Activated CD4-positive, alpha-beta memory T cell treated with anti-CD3 and anti-CD28 coated beads, Interleukin-2, amount 10 ng/mL, durations not matched to agents 7 days and 5 days (primary cell): ENCODE measurements around the gene USP17L17. TPM values are rescaled to one million over a fixed set of nuclear protein-coding genes. Genes with fewer than 3 reads are reported as not detected.
"Not testable (repeated sequence)": the region's sequence is repeated elsewhere in the genome, so short reads cannot be mapped to it uniquely, and the experiment has no call there.

Source experiments
- CTCF ChIA-PET: fragments of 350-600 bp; sonication (Branson Sonifier 250); formaldehyde crosslinking; loops from one replicate; lab custom pipeline; 2021; ENCODE audit warnings: antibody characterized with exemption, inconsistent platforms; lab: Charles Lee
- POLR2A ChIA-PET: fragments of 350-600 bp; sonication (Branson Sonifier 250); formaldehyde crosslinking; loops from one replicate; lab custom pipeline; 2021; ENCODE audit warnings: antibody characterized with exemption; lab: Charles Lee
- DNase-seq: peaks from one replicate; pipeline ENCODE4 v3.0.0-alpha.2; 2020
- H3K27ac Mint-ChIP-seq: one replicate; pipeline ENCODE4 v1.8.0; 2021; ENCODE audit warnings: mild to moderate bottlenecking, mixed read lengths
- H3K27me3 Mint-ChIP-seq: one replicate; pipeline ENCODE4 v1.8.0; 2021; ENCODE audit warnings: mixed read lengths
- H3K36me3 Mint-ChIP-seq: one replicate; pipeline ENCODE4 v1.8.0; 2021; ENCODE audit warnings: low read depth, mixed read lengths
- H3K4me1 Mint-ChIP-seq: one replicate; pipeline ENCODE4 v1.8.0; 2021; ENCODE audit warnings: mixed read lengths
- H3K4me3 Mint-ChIP-seq: one replicate; pipeline ENCODE4 v1.8.0; 2021; ENCODE audit warnings: mild to moderate bottlenecking, mixed read lengths
- H3K9me3 Mint-ChIP-seq: one replicate; pipeline ENCODE4 v1.8.0; 2021; ENCODE audit warnings: mixed read lengths
- total RNA-seq, 2 experiments: library from RNA; stranded (reverse); gene quantifications; one replicate each; pipeline ENCODE4 v1.2.3, GENCODE V29; 2021

Gene USP17L17
- total RNA-seq, 2 experiments from 2014 or later, result not detected

- H3K36me3 Mint-ChIP-seq, H3K9me3 Mint-ChIP-seq, DNase-seq, H3K4me1 Mint-ChIP-seq, H3K27me3 Mint-ChIP-seq, H3K27ac Mint-ChIP-seq, POLR2A ChIA-PET, CTCF ChIA-PET, H3K4me3 Mint-ChIP-seq: not testable (repeated sequence)
These were observed 23.6 kb downstream of the USP17L17 start, which contains the start of gene USP17L22 for GRCh38 chr4:9267319-9267718. USP17L22 (plus strand) TSS chr4:9267619; CDS start chr4:9267619, 0 bp downstream.

GRCh38 chr4:9271719-9272118, 28.0 kb downstream of the USP17L17 start:
- H3K4me1 Mint-ChIP-seq, POLR2A ChIA-PET, H3K9me3 Mint-ChIP-seq: not testable (repeated sequence)

More at GRCh38 chr4:9271719-9272118, 28.0 kb downstream of the USP17L17 start:
- H3K4me3 Mint-ChIP-seq, H3K36me3 Mint-ChIP-seq, CTCF ChIA-PET, H3K27ac Mint-ChIP-seq, H3K27me3 Mint-ChIP-seq: not testable (repeated sequence)
- peak; percentile 20 for DNase-seq

Other genes with a start within 250 kb of the USP17L17 start
- gene FAM90A26, start 73.5 kb upstream of the USP17L17 start, total RNA-seq, result not detected
- gene USP17L10, start 33.2 kb upstream of the USP17L17 start, total RNA-seq, result not detected
- gene USP17L11, start 28.5 kb upstream of the USP17L17 start, total RNA-seq, result not detected
- gene USP17L12, start 23.7 kb upstream of the USP17L17 start, total RNA-seq, result not detected
- not detected for gene USP17L13, start 19.0 kb upstream of the USP17L17 start, total RNA-seq
- gene USP17L15, start 9.5 kb upstream of the USP17L17 start, total RNA-seq, result not detected
- gene USP17L18, start 4.8 kb downstream of the USP17L17 start, total RNA-seq, result not detected
- not detected for gene USP17L19, start 9.5 kb downstream of the USP17L17 start, total RNA-seq
- not detected for gene USP17L20, start 14.2 kb downstream of the USP17L17 start, total RNA-seq
- gene USP17L21, start 19.0 kb downstream of the USP17L17 start, total RNA-seq, result not detected
- not detected for gene USP17L22, start 23.7 kb downstream of the USP17L17 start, total RNA-seq
- not detected for gene USP17L24, start 81.3 kb downstream of the USP17L17 start, total RNA-seq
- not detected for gene USP17L25, start 86.0 kb downstream of the USP17L17 start, total RNA-seq
- not detected for gene USP17L26, start 90.8 kb downstream of the USP17L17 start, total RNA-seq
- not detected for gene USP17L5, start 95.5 kb downstream of the USP17L17 start, total RNA-seq
- gene USP17L27, start 100.3 kb downstream of the USP17L17 start, total RNA-seq, result not detected
- not detected for gene USP17L28, start 105.0 kb downstream of the USP17L17 start, total RNA-seq
- not detected for gene USP17L29, start 109.8 kb downstream of the USP17L17 start, total RNA-seq
- not detected for gene USP17L30, start 119.2 kb downstream of the USP17L17 start, total RNA-seq
- not detected for gene DEFB131A, start 200.5 kb downstream of the USP17L17 start, total RNA-seq